Measurements from ENCODE around the gene ABCA9.

Gene ABCA9

DNA sequence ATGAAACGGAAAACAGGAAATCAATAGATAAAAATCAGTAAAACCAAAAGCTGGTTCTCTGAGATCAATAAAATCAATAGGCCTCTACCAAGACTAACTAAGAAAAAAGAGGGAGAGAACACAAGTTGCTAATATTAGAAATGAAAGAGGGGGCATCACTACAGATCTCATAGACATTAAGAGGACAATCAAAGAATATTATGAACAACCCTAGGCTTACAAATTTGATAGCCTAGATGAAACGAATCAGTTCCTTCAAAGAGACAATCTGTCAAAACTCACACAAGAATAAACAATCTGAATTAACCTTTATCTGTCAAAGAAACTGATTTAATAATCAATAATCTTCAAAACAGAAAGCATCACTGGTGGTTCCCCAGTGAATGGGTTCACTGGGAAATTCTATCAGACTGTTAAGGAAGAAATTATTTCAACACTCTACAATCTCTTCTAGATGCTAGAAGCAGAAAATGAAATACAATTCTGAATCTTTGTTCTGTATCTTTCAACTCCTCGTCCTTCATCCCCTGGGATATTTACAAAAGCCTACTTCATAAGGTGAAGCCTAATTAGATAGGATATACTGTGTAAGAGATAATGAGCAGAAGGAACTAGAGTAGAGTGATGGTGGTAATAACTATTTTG is 4.4 kb downstream of the ABCA9 start:
- no peak overlapping the region for H3K4ac ChIP-seq (ENCODE audit: low read depth, low read length)
- H3K79me1 ChIP-seq (ENCODE audit: low read length): no peaks in the 10 kb centered on the region
- H4K8ac ChIP-seq (ENCODE audit: low read depth, low read length): no peak overlapping the region
- H3K4me3 ChIP-seq (ENCODE audit: low read depth, low read length): no peak overlapping the region
- H2BK120ac ChIP-seq (ENCODE audit: insufficient read depth, low read length, poor library complexity): no peak overlapping the region
- H4K91ac ChIP-seq (ENCODE audit: low read depth, low read length): no peak overlapping the region
- H2AFZ ChIP-seq (ENCODE audit: insufficient read depth, low read length, poor library complexity): no peak overlapping the region
- no peaks in the 10 kb centered on the region for H3K27me3 ChIP-seq (ENCODE audit: insufficient read depth, low read length)
- H3K36me3 ChIP-seq (ENCODE audit: control insufficient read depth in 1 of 2, insufficient read depth in 2 of 2, low read length in 2 of 2): no peaks in the 10 kb centered on the region
- H2BK5ac ChIP-seq (ENCODE audit: low read depth, low read length, poor library complexity): no peak overlapping the region
- no peak for DNase-seq
- H2AK5ac ChIP-seq (ENCODE audit: low read length): no peak overlapping the region
- H3K9ac ChIP-seq (ENCODE audit: low read length): no peak overlapping the region
- H3K23ac ChIP-seq (ENCODE audit: low read length): no peak overlapping the region
- no peak overlapping the region for H3K18ac ChIP-seq (ENCODE audit: low read length)
- H4K12ac ChIP-seq (ENCODE audit: low read depth, low read length): no peak overlapping the region
- WGBS (ENCODE audit: extremely low coverage, insufficient coverage, insufficient read length): no CpG with 5 or more reads among the region's 3 CpGs
- no peak overlapping the region for H2BK12ac ChIP-seq (ENCODE audit: low read length)
- no peaks in the 10 kb centered on the region for H3K9me3 ChIP-seq (ENCODE audit: insufficient read depth, low read depth, low read length)
- H3K4me2 ChIP-seq (ENCODE audit: low read length): no peak overlapping the region
- H3K14ac ChIP-seq (ENCODE audit: low read length): no peak overlapping the region
- no peaks in the 10 kb centered on the region for H3K79me2 ChIP-seq (ENCODE audit: control insufficient read depth, insufficient read depth, low read length, poor library complexity)
- no peak overlapping the region for H3K27ac ChIP-seq (ENCODE audit: low read depth, low read length)
- H3K4me1 ChIP-seq (ENCODE audit: control insufficient read depth in 1 of 2, insufficient read depth in 2 of 2, low read length in 2 of 2): no peaks in the 10 kb centered on the region

DNA sequence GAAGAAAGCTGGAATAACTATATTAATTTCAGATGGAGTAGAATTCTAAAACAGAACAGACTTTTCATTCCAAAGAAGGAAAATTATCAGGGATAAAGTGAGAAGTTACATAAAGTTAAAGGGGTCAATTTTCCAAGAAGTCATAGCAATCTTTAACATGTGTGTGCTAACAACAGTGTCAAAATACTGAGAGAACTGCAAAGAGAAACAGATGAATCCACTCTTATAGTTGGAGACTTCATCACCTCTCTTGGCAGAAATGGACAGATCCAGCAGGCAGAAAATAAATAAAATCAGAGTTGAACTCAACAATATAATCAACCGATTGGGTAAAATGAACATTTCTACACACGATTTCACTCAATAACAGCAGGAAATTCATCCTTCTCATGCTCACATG is 5.4 kb downstream of the ABCA9 start:
- Histone ChIP-seq H2BK120ac (ENCODE audit: insufficient read depth, low read length, poor library complexity) (no peak overlapping the region), H3K18ac (ENCODE audit: low read length) (no peak overlapping the region), H4K91ac (ENCODE audit: low read depth, low read length) (no peak overlapping the region), H3K36me3 (ENCODE audit: control insufficient read depth in 1 of 2, insufficient read depth in 2 of 2, low read length in 2 of 2) (no peaks in the 10 kb centered on the region), H3K79me1 (ENCODE audit: low read length) (no peaks in the 10 kb centered on the region), H3K4me3 (ENCODE audit: low read depth, low read length) (no peak overlapping the region), H3K27me3 (ENCODE audit: insufficient read depth, low read length) (no peaks in the 10 kb centered on the region), H3K14ac (ENCODE audit: low read length) (no peak overlapping the region), H3K27ac (ENCODE audit: low read depth, low read length) (no peak overlapping the region), H2AK5ac (ENCODE audit: low read length) (no peak overlapping the region), H2BK5ac (ENCODE audit: low read depth, low read length, poor library complexity) (no peak overlapping the region), H4K8ac (ENCODE audit: low read depth, low read length) (no peak overlapping the region), H3K4ac (ENCODE audit: low read depth, low read length) (no peak overlapping the region), H2BK12ac (ENCODE audit: low read length) (no peak overlapping the region), H3K9ac (ENCODE audit: low read length) (no peak overlapping the region), H3K4me1 (ENCODE audit: control insufficient read depth in 1 of 2, insufficient read depth in 2 of 2, low read length in 2 of 2) (no peaks in the 10 kb centered on the region), H3K79me2 (ENCODE audit: control insufficient read depth, insufficient read depth, low read length, poor library complexity) (no peaks in the 10 kb centered on the region), H4K12ac (ENCODE audit: low read depth, low read length) (no peak overlapping the region), H3K4me2 (ENCODE audit: low read length) (no peak overlapping the region), H3K23ac (ENCODE audit: low read length) (no peak overlapping the region), H3K9me3 (ENCODE audit: insufficient read depth, low read depth, low read length) (no peaks in the 10 kb centered on the region), H2AFZ (ENCODE audit: insufficient read depth, low read length, poor library complexity) (no peak overlapping the region)
- WGBS (ENCODE audit: extremely low coverage, insufficient coverage, insufficient read length): no CpG with 5 or more reads among the region's 2 CpGs
- no peak for DNase-seq

DNA sequence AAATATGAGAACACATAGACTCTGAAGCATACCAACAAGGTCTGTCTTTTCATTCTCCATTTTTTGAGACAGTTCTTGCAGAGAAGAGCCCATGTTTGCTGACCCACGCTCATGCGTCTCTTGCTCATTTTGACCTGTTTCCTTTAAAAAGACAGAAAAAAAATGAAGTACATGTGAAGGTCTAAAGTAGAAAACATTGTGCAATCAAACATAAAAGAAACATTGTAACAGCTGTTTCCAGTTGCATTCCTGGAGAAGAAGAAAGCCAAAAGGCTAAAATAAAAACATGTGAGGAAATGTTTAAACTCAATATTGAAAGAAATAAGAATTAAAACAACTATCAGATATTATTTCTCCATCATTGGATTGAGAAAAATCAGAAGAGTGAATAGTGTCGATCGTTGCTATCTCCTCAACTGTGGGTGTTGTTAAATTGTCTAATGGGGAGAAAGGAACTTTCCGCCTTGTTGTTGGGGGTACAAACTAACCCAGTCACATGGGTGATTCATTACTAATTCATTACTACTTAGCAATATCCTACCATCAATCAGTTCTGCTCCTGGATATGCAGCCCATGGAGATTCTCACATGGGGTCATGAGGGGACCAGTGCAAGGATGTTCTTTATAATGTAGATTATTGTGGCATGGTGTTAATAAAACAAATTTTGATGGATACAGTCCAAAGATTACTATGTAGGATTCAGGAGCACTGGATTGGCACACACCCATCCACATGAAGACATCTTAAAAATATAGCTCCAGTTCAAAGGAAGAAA is 9.5 kb downstream of the ABCA9 start:
- no CpG with 5 or more reads among the region's 5 CpGs for WGBS (ENCODE audit: extremely low coverage, insufficient coverage, insufficient read length)

DNA sequence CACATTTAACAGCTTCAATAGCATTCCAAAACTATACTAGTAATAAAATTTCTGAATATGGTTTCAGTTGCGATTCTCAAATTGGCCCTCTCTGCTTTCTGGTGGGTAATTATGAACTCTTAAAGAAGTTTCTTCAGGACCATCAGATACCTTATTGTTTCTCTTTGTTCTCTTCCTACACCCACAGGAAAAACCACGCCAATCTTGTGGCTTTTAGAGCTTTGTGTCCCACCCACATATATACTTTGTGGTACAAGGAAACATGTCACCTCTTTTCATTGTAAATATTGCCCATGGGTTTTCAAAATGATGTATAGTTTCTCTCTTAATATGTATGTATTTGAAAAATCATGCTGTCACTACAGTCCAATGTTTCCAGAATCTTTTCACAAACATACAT is 12.1 kb downstream of the ABCA9 start:
- no peak overlapping the region for H3K14ac ChIP-seq (ENCODE audit: low read length)
- no peak overlapping the region for H3K4me2 ChIP-seq (ENCODE audit: low read length)
- no peak overlapping the region for H4K8ac ChIP-seq (ENCODE audit: low read depth, low read length)
- H2AFZ ChIP-seq (ENCODE audit: insufficient read depth, low read length, poor library complexity): no peak overlapping the region
- H3K4ac ChIP-seq (ENCODE audit: low read depth, low read length): no peak overlapping the region
- H4K91ac ChIP-seq (ENCODE audit: low read depth, low read length): no peak overlapping the region
- H3K9me3 ChIP-seq (ENCODE audit: insufficient read depth, low read depth, low read length): no peaks in the 10 kb centered on the region
- H2AK5ac ChIP-seq (ENCODE audit: low read length): no peak overlapping the region
- no peaks in the 10 kb centered on the region for H3K27me3 ChIP-seq (ENCODE audit: insufficient read depth, low read length)
- no peak overlapping the region for H3K27ac ChIP-seq (ENCODE audit: low read depth, low read length)
- no CpG with 5 or more reads among the region's 2 CpGs for WGBS (ENCODE audit: extremely low coverage, insufficient coverage, insufficient read length)
- no peak overlapping the region for H3K18ac ChIP-seq (ENCODE audit: low read length)
- no peak overlapping the region for H3K9ac ChIP-seq (ENCODE audit: low read length)
- no peak overlapping the region for H2BK12ac ChIP-seq (ENCODE audit: low read length)
- H4K12ac ChIP-seq (ENCODE audit: low read depth, low read length): no peak overlapping the region
- no peak overlapping the region for H2BK5ac ChIP-seq (ENCODE audit: low read depth, low read length, poor library complexity)
- DNase-seq: no peak
- no peak overlapping the region for H3K4me3 ChIP-seq (ENCODE audit: low read depth, low read length)
- no peak overlapping the region for H3K23ac ChIP-seq (ENCODE audit: low read length)
- H3K36me3 ChIP-seq (ENCODE audit: control insufficient read depth in 1 of 2, insufficient read depth in 2 of 2, low read length in 2 of 2): no peaks in the 10 kb centered on the region
- H3K4me1 ChIP-seq (ENCODE audit: control insufficient read depth in 1 of 2, insufficient read depth in 2 of 2, low read length in 2 of 2): peaks cover 0 to 7% of the 10 kb centered on the region in 2 experiments
- H2BK120ac ChIP-seq (ENCODE audit: insufficient read depth, low read length, poor library complexity): no peak overlapping the region
- no peaks in the 10 kb centered on the region for H3K79me2 ChIP-seq (ENCODE audit: control insufficient read depth, insufficient read depth, low read length, poor library complexity)
- peaks cover 5% of the 10 kb centered on the region for H3K79me1 ChIP-seq (ENCODE audit: low read length)

More for the DNA sequence above, 9.5 kb downstream of the ABCA9 start:
- Histone ChIP-seq H2AFZ (ENCODE audit: insufficient read depth, low read length, poor library complexity) (no peak overlapping the region), H3K36me3 (ENCODE audit: control insufficient read depth in 1 of 2, insufficient read depth in 2 of 2, low read length in 2 of 2) (no peaks in the 10 kb centered on the region), H3K4ac (ENCODE audit: low read depth, low read length) (no peak overlapping the region), H3K79me2 (ENCODE audit: control insufficient read depth, insufficient read depth, low read length, poor library complexity) (no peaks in the 10 kb centered on the region), H3K4me1 (ENCODE audit: control insufficient read depth in 1 of 2, insufficient read depth in 2 of 2, low read length in 2 of 2) (peaks cover 0 to 7% of the 10 kb centered on the region in 2 experiments), H3K18ac (ENCODE audit: low read length) (no peak overlapping the region), H4K91ac (ENCODE audit: low read depth, low read length) (no peak overlapping the region), H3K4me3 (ENCODE audit: low read depth, low read length) (no peak overlapping the region), H3K9ac (ENCODE audit: low read length) (no peak overlapping the region), H3K23ac (ENCODE audit: low read length) (no peak overlapping the region), H2BK5ac (ENCODE audit: low read depth, low read length, poor library complexity) (no peak overlapping the region), H4K12ac (ENCODE audit: low read depth, low read length) (no peak overlapping the region), H3K9me3 (ENCODE audit: insufficient read depth, low read depth, low read length) (no peaks in the 10 kb centered on the region), H2AK5ac (ENCODE audit: low read length) (no peak overlapping the region), H2BK12ac (ENCODE audit: low read length) (no peak overlapping the region), H2BK120ac (ENCODE audit: insufficient read depth, low read length, poor library complexity) (no peak overlapping the region), H4K8ac (ENCODE audit: low read depth, low read length) (no peak overlapping the region), H3K27me3 (ENCODE audit: insufficient read depth, low read length) (no peaks in the 10 kb centered on the region), H3K27ac (ENCODE audit: low read depth, low read length) (no peak overlapping the region), H3K4me2 (ENCODE audit: low read length) (no peak overlapping the region), H3K14ac (ENCODE audit: low read length) (no peak overlapping the region), H3K79me1 (ENCODE audit: low read length) (peaks cover 5% of the 10 kb centered on the region)
- peak in 1 of 2 donors; percentile 35 for DNase-seq
